Panc1 (cell line): ENCODE data around the gene GSG1L.

Experiments
- CTCF ChIP-seq: fragments of 450-650 bp; IDR thresholded peaks from 2 replicates; pipeline ENCODE4 v1.5.1; 2017; ENCODE audit warnings: mild to moderate bottlenecking
- POLR2AphosphoS5 ChIP-seq: IDR thresholded peaks from 2 replicates; pipeline ENCODE4 v1.6.1; 2012; ENCODE audit warnings: mild to moderate bottlenecking, low read depth, low read length, moderate library complexity
- REST ChIP-seq, 2 experiments: IDR thresholded peaks; 2 replicates each; pipeline ENCODE4 v1.6.1; 2011 to 2012; ENCODE audit warnings: low read depth in 2 of 2, control low read depth in 1 of 2, low read length in 1 of 2, mild to moderate bottlenecking in 1 of 2, moderate library complexity in 1 of 2; ENCODE audit not compliant: insufficient read depth in 1 of 2
- SIN3A ChIP-seq: IDR thresholded peaks from 2 replicates; pipeline ENCODE4 v1.6.1; 2012; ENCODE audit warnings: low read depth, mild to moderate bottlenecking, low read length, moderate library complexity, borderline replicate concordance; ENCODE audit not compliant: insufficient read depth
- TCF7L2 ChIP-seq: IDR thresholded peaks from 2 replicates; pipeline ENCODE4 v1.6.1; 2011; ENCODE audit warnings: mild to moderate bottlenecking, low read depth, low read length, inconsistent platforms

- no peak for TF ChIP-seq CTCF
- no peak for TF ChIP-seq REST (IDR thresholded peaks at IDR 0.05; ENCODE audit: insufficient read depth in 1 of 2, low read depth in 2 of 2, low read length in 1 of 2)
- TF ChIP-seq SIN3A = no peak
- no peak for TF ChIP-seq POLR2AphosphoS5
- no peak for TF ChIP-seq TCF7L2
Observed at GRCh38 chr16:27924411-27925118, 138.9 kb downstream of the GSG1L start.
